NCI-H2107 treated with DMSO at 0.1 percent for 48 hours (cell line): Measurements from ENCODE around the gene PARP11.

Experiments used
- DNase-seq: peaks from one replicate; lab custom pipeline; 2025; ENCODE audit not compliant: unreplicated experiment; lab: John Stamatoyannopoulos, UW

PARP11 gene

DNA sequence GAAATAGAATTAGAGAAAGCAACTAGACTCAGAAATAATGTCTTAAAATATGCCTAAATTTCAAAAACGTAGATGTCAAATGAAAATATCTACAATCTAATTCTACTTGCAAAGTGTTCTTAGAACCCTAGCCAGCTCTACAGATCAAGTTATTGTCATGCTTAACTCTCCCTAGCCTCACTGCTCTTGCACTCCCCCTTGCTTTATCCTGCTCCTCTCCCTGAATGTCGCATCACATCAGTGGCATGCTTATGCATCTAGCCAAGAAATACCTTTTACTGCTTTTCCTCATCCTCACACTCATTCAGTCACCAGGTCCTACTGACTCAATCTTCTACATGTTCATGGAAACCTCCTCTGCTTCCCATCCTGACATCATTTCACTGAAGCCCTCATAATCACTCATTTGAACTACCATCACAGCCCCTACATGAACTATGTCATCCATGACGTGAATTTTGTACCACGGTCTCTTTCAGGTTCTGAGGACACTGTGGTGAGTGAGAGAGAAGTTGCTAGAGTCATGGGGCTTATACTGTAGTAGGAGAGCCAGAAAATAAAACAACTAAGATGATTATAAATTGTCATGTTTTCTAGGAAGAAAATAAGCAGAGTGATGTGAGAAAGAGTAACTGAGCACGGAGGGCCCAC lies 97.7 kb downstream of the PARP11 start:
- no peak for DNase-seq

DNA sequence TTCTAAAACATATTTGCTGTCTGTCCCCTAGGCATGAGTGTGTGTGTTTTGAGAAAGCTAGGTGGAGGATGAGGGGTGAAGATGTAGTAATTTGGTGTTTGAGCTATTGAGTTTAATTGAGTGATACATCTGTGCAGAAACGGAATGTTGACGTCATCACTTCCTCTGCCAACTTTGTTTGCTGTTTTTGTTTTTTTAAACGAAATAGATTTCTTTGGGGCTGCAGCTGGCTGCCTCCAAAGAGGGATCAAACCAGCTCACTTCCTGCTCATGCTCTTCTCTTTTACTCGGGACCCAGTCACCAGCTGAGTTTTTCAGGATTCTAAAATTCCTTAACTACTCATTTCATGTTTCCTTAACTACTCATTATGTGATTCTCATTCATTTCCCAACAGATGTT lies 100.8 kb downstream of the PARP11 start:
- no peak for DNase-seq

DNA sequence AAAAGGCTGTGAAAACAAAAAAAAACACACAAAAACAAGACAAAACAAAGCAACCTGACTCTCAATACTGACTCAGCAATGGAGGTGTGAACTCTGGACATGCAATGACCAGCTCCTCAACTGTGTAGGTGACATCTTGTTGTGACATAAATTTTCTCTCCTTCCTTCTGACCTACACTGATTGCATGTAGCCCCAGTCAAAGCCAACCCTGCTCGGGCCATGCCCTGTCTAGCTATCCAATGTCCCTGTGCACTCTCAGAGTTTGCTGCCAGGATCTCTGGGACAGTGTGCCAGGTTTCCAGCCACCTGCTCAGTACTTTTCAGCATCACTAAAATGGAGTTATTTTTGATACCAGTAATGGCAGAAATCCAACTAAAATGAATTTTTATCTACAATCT lies 101.3 kb downstream of the PARP11 start:
- no peak for DNase-seq

DNA sequence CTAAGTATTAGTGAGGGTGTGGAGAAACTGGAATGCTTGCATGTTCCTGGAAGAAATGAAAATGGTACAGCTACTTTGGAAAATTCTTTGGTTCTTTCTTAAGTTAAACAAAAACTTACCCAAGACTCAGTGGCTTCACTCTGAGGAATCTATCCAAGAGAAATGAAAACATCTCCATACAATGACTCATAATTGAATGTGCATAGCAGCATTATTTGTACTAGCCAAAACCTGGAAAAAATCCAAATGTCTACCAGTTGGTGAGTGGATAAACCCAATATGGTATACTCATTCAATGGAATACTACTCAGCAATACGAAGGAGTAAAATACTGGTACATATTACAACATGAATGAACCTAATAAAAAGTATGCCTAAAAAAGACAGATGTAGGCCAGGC lies 102.3 kb downstream of the PARP11 start:
- no peak for DNase-seq

DNA sequence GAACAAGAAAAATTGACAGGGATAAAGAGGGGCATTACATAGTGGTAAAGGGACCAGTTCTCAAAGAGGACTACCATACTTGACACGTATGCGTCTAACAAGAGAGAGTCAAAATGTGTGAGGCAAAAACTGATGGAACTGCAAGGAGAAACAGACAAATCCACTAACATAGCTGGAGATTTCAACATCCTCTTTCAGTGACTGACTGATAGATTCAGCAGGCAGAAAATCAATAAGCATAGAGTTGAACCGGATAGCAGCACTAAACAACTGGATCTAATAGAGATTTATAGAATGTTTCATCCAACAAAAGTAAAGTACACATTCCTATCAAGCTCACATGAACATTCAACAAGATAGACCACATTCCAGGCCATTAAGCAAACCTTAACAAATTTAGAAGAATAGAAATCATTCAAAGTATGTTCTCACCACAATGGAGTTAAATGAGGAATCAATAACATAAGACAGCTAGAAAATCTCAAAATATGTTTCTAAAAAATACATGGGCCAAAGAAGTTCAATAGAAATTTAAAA lies 104.2 kb downstream of the PARP11 start:
- DNase-seq: no peak

DNA sequence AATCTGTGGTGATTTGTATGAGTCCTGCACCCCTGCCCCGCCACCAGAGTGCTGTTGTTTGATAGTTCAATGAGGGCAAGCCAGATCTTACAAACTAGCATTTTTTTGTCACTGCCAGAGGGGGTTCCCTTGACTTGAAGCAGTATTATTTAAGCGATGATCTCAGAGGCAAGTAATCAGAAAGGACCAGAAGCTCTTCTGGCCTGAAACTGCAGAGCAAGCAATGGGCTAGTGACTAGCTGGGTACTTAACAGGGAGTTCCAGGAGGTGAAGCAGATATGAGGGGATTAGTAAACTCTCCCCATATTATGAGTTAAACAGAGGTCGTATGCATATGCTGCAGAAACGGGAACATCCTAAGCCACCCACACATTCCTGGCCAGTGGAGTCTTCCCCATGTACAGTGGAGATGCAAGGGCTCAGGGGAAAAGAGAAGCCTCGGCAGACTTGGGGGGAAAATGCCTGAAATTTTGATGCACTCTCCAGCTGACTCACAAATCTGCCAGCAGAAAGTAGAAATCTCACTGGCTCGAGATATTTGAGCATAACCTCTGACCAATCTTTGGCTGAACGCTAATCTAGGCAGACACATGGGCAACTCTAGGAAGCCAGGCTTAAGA lies 112.0 kb downstream of the PARP11 start:
- DNase-seq: no peak

DNA sequence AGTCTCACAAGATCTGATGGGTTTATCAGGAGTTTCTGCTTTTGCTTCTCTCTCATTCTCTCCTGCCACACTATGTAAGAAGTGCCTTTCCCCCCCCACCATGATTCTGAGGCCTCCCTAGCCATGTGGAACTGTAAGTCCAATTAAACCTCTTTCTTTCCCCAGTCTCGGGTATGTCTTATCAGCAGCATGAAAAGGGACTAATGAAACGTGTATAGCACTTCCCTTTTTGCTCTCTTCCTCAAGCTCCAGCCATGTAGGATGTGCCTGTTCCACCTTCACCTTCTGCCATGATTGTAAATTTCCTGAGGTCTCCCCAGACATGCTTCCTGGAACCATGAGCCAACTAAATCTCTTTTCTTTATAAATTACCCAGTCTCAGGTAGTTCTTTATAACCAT lies 113.3 kb downstream of the PARP11 start:
- DNase-seq: no peak
